ENCODE results near the gene KCNK3.
A peak's percentile ranks its signal among the peaks of the same experiment; 100 is the strongest.
"Not testable (repeated sequence)": the region's sequence is repeated elsewhere in the genome, so short reads cannot be mapped to it uniquely, and the experiment has no call there.

The KCNK3 gene

DNA sequence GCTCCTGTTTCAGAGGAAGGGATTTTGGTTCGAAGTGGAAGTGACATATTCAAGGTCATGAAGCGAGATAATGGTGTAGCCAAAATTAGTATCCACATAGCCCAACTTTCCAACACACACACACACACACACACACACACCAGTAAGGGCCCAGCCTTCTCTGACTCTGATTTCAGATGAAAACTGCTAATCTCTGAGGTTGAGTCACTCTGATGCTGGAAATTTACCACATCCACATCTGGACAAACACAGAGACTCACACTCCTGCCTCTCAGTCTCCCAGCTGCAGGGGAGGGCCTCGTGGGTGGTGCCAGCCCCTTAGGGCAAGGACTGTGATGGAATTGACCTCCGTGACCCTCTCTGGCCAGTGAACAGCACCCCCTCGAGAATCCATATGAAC lies 42.6 kb downstream of the KCNK3 start:
- FAIRE-seq: no peak

DNA sequence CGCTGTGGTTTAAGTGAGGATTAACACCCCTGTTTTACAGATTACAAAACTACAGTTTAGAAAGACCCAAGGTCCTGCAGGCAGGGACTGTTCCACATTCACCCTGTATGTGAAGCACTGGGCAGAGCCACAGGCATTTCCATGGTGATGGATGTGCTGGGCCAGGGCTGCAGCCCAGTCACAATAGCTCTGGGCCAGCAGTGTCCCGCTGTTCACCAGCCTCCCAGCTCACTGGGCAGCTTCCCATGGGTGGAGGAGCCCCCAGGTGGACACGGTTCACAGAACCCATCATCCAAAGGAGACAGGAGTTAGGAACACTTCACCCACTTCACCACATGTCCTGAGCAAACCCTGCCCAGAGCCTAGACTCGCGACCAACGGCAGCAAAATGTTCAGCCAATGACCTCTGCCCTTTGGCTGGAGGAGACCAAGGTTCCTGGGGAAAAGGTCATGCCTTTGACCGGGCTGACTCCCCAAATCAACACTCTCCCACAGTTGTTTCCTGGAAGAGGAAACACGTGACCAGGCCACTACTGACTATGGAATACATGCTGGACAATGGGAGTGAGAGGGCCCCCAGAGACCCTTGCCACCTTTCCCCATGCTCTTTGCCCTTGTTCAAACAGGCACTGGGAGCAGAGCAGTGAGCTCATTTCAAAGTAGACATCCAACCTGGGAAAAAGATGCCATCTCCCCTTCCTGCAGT lies 43.5 kb downstream of the KCNK3 start:
- no peak for FAIRE-seq

DNA sequence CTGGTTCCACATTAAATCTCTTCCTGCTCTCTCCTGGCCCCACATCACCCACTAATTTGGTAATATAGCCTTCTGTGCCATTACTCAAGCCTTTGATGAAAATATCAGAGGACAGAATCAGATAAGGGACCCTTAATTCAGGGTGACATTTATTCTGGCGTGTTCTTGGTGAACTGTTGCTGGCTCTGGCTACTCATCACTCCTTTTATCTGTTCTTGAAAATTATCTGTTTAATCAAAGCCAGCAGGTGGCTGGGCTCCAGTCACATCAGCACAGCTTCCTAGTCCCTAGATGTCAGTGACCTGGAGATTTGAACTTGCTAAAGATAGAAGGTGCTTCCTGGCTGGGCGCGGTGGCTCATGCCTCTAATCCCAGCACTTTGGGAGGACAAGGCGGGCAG lies 44.7 kb downstream of the KCNK3 start:
- FAIRE-seq: no peak

DNA sequence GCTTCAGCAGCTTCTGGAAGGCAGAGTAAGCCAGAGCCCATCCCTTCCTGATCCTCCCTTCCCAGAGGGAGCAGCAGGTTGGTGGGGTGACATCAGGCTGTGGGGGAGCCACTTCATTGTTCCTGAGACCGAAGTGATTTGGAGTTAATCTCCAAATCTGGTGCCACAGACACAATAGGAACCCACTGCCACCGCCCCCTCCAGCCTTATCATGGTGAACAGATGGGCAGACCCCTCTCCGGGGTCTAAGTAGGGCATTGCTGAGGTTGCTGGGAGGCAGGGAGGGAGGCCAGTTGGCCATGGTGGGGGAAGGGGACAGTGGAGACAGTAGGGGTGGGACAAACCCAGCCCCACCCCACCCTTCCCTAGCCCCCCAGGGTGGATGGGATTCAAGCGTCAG lies 46.0 kb downstream of the KCNK3 start:
- no peak for FAIRE-seq

DNA sequence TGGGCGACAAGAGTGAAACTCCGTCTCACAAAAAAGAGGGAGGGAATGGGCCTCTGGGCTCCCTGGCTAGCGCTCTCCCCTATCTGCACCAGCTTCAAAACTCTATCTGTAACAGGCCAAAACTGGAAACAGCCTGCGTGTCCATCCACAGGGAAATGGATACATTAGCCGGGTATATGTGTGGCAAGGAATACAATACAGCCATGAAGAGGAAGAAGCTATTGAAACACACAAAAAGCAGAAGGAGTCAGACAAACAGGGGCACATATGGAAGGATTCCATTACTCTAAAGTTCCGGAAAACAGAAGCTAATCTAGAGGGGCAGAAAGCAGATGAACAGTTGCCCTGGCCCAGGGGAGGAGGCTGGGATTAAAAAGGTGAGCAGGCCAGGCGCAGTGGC lies 47.0 kb downstream of the KCNK3 start:
- FAIRE-seq: no peak

DNA sequence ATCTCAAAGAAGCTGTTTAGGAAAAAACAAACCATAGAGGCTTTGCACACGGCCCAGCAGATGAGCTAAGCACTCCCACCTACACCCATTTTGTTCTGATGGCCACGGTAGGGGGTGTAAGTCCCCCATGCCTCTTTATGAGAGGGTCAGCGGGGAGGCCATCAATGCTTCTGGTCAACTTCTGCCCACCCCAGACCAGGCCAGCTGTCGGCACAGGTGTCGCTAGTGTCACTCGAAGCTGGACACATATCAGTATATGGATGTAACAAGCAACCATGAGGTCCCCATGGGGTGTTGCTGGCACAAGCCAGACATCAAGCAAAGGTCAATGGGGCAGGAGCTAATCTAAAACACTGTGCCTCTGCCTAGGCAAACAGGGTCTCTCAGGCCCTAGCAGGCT lies 47.8 kb downstream of the KCNK3 start:
- no peak for FAIRE-seq

DNA sequence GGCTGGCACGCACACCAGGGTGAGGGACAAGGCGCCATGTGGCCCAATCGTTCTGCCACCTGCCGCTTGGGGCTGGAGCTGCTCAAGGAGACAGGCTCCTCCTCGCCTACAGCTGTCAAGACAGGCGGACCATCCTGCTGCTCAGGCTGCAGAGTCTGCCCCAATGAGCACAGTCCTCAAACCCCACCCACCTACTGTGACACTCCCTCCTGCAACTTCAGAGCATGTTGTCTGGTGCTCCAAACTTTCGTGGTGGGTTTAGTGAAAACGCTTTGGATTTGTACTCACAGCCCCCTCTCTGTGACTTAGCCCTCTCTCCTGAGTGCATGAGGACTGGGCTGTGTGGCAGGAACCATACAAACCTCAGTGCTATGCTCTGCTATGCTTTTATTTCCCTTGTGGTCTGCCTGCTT lies 48.4 kb downstream of the KCNK3 start:
- no peak for FAIRE-seq

DNA sequence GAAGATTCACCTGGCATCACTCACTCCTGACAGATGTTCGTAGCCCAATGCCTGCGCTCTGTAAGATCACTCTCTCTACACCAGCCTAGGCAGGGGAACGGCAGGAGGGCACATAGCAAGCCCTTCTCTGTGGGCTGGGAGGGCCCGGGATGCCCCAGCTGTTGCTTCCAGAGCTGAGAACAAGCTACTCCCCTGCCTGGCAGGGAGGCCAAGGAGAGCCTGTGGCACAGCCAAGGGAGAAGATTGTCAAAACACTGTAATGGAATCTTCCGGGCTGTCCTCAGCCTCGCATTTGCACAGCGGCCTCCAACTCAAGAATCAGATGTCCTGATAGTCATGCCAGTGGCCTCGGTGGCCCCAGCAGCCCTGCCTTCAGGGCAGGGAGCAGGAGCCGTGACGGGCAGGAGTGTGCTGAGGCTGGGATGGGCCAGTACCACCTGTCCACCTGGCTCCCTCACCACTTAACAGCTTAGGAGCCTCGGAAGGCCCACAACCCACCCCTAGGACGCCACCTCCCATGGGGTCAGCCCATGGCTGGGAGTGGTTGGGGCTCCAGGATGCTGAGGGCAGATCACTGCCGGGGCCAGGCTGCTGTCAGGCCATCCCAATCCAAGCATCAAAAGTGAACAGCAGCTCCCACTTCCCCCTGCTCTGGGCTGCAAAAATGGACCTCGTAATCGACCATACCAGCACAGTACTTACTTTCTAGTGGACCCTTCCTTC lies 49.7 kb downstream of the KCNK3 start:
- no peak for FAIRE-seq

DNA sequence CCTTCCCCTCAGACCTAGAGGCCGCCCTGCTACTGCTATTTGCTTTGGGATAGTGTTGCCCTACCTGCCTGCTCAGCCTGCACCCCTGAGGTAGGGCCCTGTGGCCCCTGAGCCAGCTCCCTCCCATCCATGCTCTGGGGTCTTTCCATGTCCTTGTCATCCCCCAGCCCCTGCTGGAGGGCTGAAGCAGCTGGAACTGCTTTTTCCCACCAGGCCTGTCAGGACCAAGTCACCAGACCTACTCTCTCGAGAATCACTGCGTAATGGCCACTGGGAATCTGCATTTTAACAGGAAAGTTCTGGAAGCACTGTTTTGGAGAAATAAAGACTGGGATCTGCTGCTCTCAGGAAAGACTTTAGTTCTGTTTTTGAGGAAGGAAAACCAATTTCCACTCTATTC lies 51.3 kb downstream of the KCNK3 start:
- no peak for FAIRE-seq

DNA sequence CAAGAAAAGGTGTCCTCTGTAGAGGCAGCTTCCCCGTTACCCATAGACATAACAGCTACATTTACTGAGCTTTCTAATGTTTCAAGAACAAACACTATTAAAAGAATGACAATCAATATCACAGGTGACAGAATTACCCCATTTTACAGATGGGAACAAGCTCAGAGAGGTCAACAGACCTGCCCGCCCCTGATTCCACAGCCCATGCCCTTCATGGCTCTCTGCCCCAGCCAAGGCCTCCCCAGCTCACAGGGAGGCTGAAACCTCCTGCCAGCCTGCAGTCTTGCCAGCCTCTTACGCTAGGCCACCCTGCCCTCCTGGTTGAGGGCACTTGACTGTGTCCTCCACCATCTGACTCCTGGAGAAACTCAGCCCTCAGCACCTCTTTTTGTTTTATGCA lies 52.4 kb downstream of the KCNK3 start:
- no peak for FAIRE-seq

DNA sequence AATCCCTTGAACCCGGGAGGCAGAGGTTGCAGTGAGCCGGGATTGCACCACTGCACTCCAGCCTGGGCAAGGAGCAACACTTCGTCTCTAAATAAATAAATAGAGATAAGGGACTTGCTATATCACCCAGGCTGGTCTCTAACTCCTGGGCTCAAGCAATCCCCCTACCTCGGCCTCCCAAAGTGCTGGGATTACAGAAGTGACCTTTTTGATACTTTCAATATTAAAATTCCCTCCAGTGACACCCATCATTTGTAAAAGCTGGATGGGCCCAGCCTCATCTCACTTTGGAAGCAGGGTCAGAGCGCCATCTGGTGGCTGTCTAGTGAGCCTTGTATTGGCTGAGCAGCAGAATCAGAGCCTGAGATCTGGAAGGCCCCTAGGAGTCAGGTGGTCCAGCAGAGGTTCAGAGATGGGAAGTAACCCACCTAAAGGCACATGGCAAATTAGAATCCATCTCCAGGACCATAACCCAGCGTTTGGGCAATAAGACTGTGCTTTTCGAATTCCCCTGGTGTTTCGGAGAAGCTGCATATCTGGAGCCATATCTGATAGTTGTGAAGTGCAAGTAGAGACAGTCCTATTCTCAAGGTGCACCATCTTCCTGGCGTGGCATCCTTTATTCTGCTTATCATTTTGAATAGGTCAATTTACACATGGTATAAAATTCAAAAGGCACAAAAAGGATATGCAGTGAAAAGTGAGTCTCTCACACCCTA lies 53.2 kb downstream of the KCNK3 start:
- peak; percentile 62 for FAIRE-seq

DNA sequence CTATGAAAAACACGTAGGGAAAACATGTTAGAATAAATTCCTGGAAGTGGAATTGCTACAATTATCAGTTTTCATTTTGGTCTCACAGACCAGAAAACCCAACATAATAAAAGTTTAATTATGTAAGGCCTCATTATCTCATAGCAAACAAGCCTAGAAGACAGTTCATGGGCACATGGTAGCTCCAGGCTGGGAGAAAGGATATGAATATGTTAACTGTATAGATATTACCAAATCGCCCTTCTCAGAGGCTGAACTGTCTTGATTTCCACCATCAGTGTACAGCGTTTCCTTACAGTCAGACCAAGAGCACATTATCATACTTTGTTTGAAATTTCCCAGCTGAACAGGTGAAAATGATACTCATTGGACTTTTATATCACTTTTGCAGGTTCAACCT lies 54.4 kb downstream of the KCNK3 start:
- no peak for FAIRE-seq

DNA sequence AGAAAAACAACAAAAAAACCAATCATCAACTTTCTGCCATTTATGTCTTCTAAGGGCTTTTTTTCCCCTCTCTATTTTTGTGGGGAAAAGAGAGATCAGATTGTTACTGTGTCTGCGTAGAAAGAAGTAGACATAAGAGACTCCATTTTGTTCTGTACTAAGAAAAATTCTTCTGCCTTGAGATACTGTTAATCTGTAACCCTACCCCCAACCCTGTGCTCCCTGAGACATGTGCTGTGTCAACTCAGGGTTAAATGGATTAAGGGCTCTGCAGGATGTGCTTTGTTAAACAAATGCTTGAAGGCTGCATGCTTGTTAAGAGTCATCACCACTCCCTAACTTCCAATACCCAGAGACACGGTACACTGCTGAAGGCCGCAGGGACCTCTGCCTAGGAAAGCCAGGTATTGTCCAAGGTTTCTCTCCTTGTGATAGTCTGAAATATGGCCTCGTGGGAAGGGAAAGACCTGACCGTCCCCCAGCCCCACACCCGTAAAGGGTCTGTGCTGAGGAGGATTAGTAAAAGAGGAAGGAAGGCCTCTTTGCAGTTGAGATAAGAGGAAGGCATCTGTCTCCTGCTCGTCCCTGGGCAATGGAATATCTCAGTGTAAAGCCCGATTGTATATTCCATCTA lies 57.4 kb downstream of the KCNK3 start:
- FAIRE-seq: not testable (repeated sequence)

DNA sequence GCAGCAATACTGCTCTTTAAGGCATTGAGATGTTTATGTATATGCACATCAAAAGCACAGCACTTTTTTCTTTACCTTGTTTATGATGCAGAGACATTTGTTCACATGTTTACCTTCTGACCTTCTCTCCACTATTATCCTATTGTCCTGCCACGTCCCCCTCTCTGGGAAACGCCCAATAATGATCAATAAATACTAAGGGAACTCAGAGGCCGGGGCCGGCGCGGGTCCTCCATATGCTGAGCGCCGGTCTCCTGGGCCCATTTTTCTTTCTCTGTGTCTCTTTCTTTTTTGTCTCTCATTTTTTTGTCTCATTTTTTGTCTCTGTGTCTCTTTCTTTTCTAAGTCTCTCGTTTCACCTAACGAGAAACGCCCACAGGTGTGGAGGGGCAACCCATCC lies 57.9 kb downstream of the KCNK3 start:
- FAIRE-seq: not testable (repeated sequence)

DNA sequence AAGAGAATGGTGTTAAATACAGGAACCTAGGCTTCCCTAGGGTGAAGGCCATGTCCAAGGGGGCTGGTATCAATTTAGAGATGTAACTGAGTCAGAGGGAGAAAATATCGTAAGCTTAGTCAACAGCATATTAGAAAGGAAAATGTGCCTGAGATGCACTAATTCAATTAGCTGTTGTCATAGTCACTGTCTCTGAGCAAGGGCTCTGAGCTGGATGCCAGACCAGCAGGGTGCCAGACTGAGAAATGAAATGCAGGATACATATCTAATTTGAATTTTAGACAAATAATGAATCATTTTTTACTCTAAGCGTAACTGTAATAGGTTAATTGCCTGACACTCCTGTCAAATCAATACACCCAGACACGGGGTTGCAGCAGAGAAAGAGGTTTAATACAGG lies 60.1 kb downstream of the KCNK3 start:
- FAIRE-seq: peak; percentile 89

DNA sequence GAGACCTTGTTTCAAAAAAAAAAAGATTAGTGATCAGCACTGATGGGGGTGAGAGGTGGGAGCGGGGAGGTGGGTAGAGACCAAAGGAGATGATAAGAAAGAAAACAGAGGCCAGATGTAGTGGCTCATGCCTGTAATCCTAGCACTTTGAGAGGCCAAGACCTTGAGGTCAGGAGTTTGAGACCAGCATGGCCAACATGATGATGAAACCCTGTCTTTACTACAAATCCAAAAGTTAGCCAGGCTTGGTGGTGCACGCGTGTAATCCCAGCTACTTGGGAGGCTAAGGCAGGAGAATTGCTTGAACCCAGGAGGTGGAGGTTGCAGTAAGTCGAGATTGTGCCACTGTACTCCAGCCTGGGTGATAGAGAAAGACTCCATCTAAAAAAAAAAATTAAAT lies 62.0 kb downstream of the KCNK3 start:
- FAIRE-seq: no peak

DNA sequence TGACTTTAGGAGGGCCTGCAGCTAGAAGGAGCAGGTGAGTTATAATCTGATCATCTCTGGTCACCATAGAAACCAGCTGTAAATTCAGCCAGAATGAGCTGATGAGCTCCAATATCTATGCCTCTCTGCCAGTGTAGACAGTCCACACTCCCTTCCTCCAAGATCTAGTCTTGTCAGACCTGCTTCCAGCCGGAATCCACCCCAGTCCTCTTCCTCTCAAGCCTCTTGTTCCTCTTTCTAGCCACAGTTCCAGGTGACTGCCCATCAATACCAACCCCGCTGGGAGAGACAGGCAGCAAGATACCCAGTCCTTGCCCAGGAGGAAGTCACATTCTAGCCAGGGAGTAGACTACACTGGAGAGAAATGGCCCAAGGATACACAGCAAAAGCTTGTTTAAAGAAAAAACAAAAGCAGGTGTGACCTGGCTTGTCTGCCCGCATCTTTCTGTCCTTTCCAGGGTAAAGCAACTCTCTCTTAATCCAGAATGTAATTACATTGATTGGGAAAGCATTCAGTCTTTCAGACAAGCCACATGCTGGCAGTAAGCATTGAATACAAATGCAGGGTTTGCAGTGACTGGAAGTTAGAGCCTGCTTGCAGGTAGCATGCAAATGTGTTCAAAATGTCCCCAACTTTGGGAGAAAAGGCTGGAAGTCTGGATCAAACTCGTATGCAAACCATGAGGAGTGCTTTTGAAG lies 62.6 kb downstream of the KCNK3 start:
- no peak for FAIRE-seq

DNA sequence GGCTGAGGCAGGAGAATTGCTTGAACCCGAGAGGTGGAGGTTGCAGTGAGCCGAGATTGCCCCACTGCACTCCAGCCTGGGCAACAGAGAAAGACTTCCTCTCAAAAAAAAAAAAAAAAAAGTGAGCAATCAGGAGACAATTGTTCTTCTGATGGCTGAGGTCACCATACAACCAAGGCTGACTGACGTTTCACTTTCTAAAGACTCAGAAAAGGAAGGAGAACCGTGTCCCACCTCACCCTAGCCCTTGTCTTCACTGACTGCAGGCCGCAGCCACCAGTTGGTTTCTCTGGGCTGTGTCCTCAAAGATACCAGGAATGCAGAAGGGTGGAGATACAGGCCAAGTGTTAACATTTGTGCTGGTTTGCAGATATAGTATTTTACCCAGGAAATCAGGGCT lies 63.8 kb downstream of the KCNK3 start:
- FAIRE-seq: no peak

DNA sequence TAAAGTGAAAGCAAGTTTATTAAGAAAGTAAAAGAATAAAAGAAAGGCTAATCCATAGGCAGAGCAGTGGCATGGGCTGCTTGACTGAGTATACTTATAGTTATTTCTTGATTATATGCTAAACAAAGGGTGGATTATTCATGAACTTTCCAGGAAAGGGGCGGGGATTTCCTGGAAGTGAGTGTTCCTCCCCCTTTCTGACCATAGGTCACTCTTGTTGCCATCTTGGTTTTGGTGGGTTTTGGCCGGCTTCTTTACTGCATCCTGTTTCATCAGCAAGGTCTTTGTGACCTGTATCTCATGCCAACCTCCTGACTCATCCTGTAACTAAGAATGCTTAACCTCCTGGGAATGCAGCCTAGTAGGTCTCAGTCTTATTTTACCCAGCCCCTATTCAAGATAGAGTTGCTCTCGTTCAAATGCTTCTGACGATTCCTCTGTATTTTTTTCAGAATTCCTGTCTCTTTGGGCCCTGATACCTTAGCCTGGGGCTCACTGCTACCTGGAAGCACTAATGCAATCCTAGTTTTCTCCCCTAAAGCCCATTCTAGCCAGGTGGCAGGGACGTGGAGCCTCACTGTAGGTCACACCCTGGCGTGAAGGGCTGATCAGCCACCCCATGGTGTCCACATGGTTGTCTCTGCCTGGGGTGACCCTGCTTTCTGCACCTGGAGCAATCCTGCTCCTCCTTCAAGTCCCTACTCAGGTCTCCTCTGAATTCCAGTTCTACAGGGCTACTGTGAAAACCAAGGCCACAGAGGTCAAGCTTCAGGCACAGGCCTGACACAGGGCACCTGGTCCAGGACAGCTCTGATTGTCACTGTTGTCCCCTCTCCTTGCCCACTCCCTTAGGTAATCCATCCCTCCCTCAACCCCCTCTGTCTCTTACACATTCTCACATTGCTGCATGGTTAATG lies 65.6 kb downstream of the KCNK3 start:
- FAIRE-seq: no peak

DNA sequence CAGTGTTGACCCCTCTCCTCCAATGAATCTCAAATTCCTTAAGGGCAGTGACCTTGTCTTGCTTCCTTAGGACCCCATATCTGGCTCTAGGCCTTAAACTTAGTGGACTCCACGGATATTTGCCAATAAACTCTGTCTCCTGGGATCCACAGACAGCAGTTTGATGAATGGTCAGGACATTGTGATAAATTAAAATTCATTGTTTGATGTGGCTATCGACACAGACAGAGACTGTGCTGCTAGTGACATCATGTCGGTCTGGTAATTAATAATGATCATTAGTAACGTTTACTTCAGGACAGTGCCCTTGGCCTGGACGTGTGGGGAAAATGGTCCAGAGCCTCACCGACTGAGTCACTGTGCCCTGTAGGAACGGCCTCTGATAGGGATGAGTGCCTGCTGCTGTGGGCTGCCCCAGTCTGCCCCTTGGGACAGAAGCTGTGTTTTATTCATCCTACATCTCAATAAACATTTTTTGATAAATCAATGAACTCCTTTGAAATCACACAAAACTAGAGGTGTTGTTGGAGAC lies 66.3 kb downstream of the KCNK3 start:
- FAIRE-seq: no peak

DNA sequence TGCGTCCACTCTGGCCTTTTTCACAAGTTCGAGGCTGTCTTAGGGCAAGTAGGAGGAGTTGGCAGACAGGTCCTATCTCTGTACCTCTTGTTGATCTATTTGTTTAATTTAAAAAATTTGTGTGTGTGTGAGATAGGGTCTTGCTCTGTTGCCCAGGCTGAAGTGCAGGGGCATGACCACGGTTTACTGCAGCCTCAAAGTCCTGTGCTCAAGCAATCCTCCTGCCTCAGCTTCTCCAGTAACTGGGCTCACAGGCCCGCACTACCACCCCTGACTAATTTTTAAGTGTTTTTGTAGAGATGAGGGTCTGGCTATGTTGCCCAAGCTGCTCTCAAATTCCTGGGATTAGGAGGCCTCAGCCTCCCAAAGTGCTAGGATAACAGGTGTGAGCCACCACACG lies 67.3 kb downstream of the KCNK3 start:
- no peak for FAIRE-seq

DNA sequence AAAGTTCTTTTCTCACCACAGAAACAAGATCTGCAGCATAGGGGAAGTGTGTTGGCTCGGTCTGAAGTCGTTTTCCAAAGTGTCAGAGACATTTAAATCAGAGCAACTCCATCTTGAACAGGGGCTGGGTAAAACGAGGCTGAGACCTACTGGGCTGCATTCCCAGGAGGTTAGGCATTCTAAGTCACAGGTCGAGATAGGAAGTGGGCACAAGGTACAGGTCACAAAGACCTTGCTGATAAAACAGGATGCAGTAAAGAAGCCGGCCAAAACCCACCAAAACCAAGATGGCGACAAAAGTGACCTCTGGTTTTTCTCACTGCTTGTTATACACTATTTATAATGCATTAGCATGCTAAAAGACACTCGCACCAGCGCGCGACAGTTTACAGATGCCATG lies 68.5 kb downstream of the KCNK3 start:
- not testable (repeated sequence) for FAIRE-seq

All from islet of Langerhans (tissue), 1 donor.